Lung (tissue), 12 donors: Measurements from ENCODE around the gene MNX1. TPM values are rescaled to one million over a fixed set of nuclear protein-coding genes. Genes with fewer than 3 reads are reported as not detected.

ENCODE experiments used
- ATAC-seq: fragments of 200-7000 bp; cut with Tn5 transposase; one replicate; pipeline ENCODE4 v1.9.1; 2020; ENCODE audit warnings: moderate number of reproducible peaks; ENCODE audit not compliant: insufficient read depth, low FRiP score
- DNase-seq, 3 donors: peaks; one replicate each; pipeline ENCODE4 v3.0.0-alpha.2; 2013 to 2017
- H3K27ac ChIP-seq, 2 donors: one replicate each; pipeline ENCODE4 v1.5.1; 2013; ENCODE audit warnings: mild to moderate bottlenecking in 2 of 2, moderate library complexity in 2 of 2, control low read depth in 1 of 2, inconsistent platforms in 1 of 2, low read depth in 1 of 2, low read length in 1 of 2
- H3K27me3 ChIP-seq, 3 donors: one replicate each; pipeline ENCODE4 v1.5.1; 2013; ENCODE audit warnings: low read length in 2 of 3; ENCODE audit not compliant: control insufficient read depth in 3 of 3, insufficient read depth in 3 of 3
- H3K36me3 ChIP-seq, 4 donors: one replicate each; pipeline ENCODE4 v1.5.1; 2013; ENCODE audit warnings: low read length in 4 of 4, mild to moderate bottlenecking in 1 of 4, moderate library complexity in 1 of 4; ENCODE audit not compliant: control insufficient read depth in 4 of 4, insufficient read depth in 4 of 4
- H3K4me1 ChIP-seq, 5 donors: one replicate each; pipeline ENCODE4 v1.5.1; 2013; ENCODE audit warnings: low read length in 5 of 5, mild to moderate bottlenecking in 2 of 5, moderate library complexity in 1 of 5; ENCODE audit not compliant: control insufficient read depth in 5 of 5, insufficient read depth in 5 of 5
- H3K4me3 ChIP-seq: one replicate; pipeline ENCODE4 v1.5.1; 2013; ENCODE audit warnings: mild to moderate bottlenecking, control low read depth, moderate library complexity
- H3K9ac ChIP-seq, 2 donors: one replicate each; pipeline ENCODE4 v1.5.1; 2013; ENCODE audit warnings: low read length in 2 of 2, control low read depth in 1 of 2; ENCODE audit not compliant: insufficient read depth in 1 of 2
- H3K9me3 ChIP-seq, 4 donors: one replicate each; pipeline ENCODE4 v1.5.1; 2013; ENCODE audit warnings: low read length in 3 of 4, mild to moderate bottlenecking in 1 of 4, moderate library complexity in 1 of 4; ENCODE audit not compliant: control insufficient read depth in 4 of 4, insufficient read depth in 3 of 4
- WGBS, 2 donors: extraction: QIAGEN DNeasy Blood & Tissue Kit; methylation state at CpG; one replicate each; pipeline ENCODE4 v1.1.7; 2013; 5-methylcytosine and 5-hydroxymethylcytosine counted together
- polyA plus RNA-seq, 2 donors: library from polyadenylated mRNA; stranded (reverse); fragments of 200-250 nt; gene quantifications; one replicate each; pipeline ENCODE4 v1.2.1, GENCODE V29; 2013
- total RNA-seq, 2 donors: library from RNA; depleted of rRNA in 1 of 2; stranded (reverse); fragments of >200 nt in 1 of 2; gene quantifications; one replicate each; pipeline ENCODE4 v1.2.1, GENCODE V29; 2014 to 2021
- TF ChIP-seq, protein P1 (sequence below): IDR thresholded peaks from 2 replicates; pipeline ENCODE4 v1.5.1; 2012; ENCODE audit warnings: mild to moderate bottlenecking; ENCODE audit errors: control extremely low read depth, extremely low read depth
- donor health status: control.
- donor health status: control.
- donor health status: Bipolar disorder and iron deficiency.
- donor health status: healthy.
- donor health status: DM: yes; HTN: yes; CAD: no.

The MNX1 gene
- total and polyA plus RNA-seq, 4 donors, result 0.10 to 1.4 TPM; not detected in 2

DNA sequence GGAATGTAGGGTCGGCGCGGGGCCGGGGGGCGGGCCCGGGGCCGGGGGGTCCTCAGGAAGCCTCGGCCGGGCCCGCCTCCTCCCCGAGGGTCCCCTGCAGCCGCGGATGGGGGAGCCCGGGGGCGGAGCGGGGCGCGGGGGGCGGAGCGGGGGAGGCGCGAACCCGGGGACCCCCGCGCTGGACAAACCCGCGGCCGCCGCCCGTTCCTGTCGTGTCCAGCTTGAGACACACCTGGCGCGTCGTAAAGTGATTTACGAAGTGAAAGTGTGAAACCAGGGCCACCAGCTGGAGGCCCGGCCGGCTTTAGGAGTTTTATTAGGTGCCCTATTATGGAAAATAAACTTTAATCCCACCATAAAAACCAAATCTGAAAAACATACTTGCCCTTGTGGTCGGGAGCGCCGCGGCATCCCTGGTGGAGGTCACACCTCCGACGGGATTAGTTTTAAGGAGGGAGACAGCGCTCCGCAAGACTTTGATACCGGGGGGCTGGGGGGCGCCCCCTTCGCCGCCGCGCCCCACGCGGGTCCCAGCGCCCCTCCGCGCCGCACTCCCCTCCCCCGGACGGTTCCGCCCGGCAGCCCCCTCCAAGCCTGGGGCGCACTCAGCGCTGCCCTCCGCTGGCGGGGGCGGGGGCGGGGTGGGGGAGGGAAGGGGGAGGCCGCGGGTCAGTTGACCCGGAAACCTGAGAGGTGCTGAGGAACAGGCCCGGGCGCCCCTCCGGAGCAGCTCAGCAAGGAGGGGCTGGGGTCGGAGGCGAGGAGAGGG, 10.3 kb downstream of the MNX1 start:
- WGBS, 2 donors, result 2% methylated on average over 50 to 75 of the region's 75 CpGs
- H3K4me1 ChIP-seq, result peaks cover 0 to 13% (median 4%) of the 10 kb centered on the region in 5 donors
- H3K9ac ChIP-seq, result no peak overlapping the region
- TF ChIP-seq, protein P1, sequence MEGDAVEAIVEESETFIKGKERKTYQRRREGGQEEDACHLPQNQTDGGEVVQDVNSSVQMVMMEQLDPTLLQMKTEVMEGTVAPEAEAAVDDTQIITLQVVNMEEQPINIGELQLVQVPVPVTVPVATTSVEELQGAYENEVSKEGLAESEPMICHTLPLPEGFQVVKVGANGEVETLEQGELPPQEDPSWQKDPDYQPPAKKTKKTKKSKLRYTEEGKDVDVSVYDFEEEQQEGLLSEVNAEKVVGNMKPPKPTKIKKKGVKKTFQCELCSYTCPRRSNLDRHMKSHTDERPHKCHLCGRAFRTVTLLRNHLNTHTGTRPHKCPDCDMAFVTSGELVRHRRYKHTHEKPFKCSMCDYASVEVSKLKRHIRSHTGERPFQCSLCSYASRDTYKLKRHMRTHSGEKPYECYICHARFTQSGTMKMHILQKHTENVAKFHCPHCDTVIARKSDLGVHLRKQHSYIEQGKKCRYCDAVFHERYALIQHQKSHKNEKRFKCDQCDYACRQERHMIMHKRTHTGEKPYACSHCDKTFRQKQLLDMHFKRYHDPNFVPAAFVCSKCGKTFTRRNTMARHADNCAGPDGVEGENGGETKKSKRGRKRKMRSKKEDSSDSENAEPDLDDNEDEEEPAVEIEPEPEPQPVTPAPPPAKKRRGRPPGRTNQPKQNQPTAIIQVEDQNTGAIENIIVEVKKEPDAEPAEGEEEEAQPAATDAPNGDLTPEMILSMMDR, result no peak
- ATAC-seq (no peak), DNase-seq (no peak)
- no peaks in the 10 kb centered on the region for H3K36me3 ChIP-seq
- H3K27me3 ChIP-seq, result peaks cover 7 to 77% (median 53%) of the 10 kb centered on the region in 3 donors
- peak overlapping the region; percentile 36 for H3K4me3 ChIP-seq
- no peak overlapping the region for H3K27ac ChIP-seq
- peaks cover 0 to 5% (median 0%) of the 10 kb centered on the region in 4 donors for H3K9me3 ChIP-seq

DNA sequence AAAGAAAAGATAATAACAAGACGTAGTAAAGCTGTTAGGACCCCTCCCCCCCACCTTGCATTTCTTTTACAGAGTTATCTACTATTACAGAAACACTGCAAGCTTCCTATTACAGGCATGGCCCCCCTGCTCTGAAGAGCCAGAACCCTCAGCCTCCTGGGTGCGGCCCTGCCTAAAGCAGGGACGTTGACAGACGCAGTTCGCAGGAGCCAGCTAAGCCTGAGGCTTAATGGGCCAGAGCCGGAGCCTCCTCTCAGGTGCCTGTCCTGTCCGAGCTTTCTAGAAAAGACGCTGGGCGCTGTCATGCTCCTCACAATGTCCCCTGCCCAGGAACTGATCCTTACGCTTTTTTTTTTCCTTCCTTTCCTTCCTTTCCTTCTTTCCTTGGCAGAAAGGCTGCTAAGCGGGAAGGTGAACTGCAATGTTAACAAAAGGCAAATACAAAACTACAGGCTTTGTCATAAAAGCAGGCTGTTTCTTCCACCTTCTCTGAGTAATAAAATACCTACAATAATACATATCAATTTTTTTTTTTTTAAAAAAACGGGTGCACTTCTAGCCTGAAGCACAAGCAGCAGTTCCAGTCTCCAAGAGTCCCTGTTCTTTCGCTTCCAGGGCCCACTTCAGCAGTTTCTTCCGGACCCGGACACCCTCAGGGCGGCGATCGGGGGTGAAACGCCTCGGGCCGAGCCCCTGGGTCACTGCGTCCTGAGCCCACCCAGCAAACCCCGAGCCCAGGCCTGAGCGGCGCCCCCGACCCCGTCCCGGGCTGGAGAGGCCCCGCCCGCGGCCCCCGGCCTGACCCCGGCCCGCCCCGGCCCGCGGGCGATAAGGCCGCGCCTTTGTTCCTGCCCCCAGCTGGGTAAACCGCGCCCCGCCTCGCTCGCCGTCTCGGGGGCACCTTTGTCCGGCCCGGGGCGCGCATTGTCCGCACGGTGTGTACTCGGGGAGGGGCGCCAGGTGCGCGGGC, 11.2 kb downstream of the MNX1 start:
- Histone ChIP-seq H3K4me3 (peak overlapping the region; percentile 36), H3K9me3 (peaks cover 0 to 5% (median 0%) of the 10 kb centered on the region in 4 donors), H3K27ac (no peak overlapping the region), H3K36me3 (no peaks in the 10 kb centered on the region), H3K27me3 (peaks cover 7 to 69% (median 45%) of the 10 kb centered on the region in 3 donors), H3K4me1 (peaks cover 0 to 13% (median 4%) of the 10 kb centered on the region in 5 donors), H3K9ac (no peak overlapping the region)
- 11 to 12% methylated on average over 29 to 57 of the region's 57 CpGs for WGBS, 2 donors
- ATAC-seq, result no peak
- no peak for DNase-seq
- TF ChIP-seq, protein P1, result no peak

DNA sequence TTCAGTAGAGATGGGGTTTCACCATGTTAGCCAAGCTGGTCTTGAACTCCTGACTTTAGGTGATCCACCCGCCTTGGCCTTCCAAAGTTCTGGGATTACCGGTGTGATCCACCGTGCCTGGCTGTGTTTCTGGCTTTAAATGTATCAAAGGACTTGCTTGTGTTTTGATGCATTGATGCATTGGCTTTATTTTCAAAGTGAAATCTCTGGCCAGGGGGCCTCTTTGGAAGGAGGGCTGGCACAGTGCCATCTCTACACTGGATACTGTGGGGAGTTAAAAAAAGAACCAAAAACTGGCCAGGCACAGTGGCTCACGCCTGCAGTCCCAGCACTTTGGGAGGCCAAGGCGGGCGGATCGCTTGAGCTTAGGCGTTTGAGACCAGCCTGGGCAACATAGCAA, 16.0 kb downstream of the MNX1 start:
- ATAC-seq, result no peak
- H3K36me3 ChIP-seq, result no peaks in the 10 kb centered on the region
- WGBS, 2 donors, result 86 to 88% methylated on average over 8 of the region's 8 CpGs
- no peak overlapping the region for H3K4me3 ChIP-seq
- H3K27ac ChIP-seq, result no peak overlapping the region
- H3K27me3 ChIP-seq, result peaks cover 6 to 55% (median 18%) of the 10 kb centered on the region in 3 donors
- H3K9ac ChIP-seq, result no peak overlapping the region
- H3K9me3 ChIP-seq, result peaks cover 0 to 5% (median 0%) of the 10 kb centered on the region in 4 donors
- peak in 1 of 3 donors; percentile 42 for DNase-seq
- TF ChIP-seq, protein P1, result no peak
- peaks cover 0 to 10% (median 0%) of the 10 kb centered on the region in 5 donors for H3K4me1 ChIP-seq
